ACHN (cell line): Measurements from ENCODE around the gene ABCC3.
"Not testable (repeated sequence)": the region's sequence is repeated elsewhere in the genome, so short reads cannot be mapped to it uniquely, and the experiment has no call there.

Experiments used
- DNase-seq: peaks from one replicate; pipeline ENCODE4 v3.0.0-alpha.2; 2015
- in situ Hi-C: cut with HindIII; loops from 2 replicates; pipeline ENCODE4 v1.10.0; 2017; ENCODE audit warnings: low sequenced_read_pairs, low pct_ligation_motif_present, low pct_unique_long_range_greater_than_20kb

The ABCC3 gene

GRCh38 chr17:50688245-50688644, 53.6 kb downstream of the ABCC3 start:
- DNase-seq = peak; percentile 59
- in situ Hi-C loops = no loop called here

GRCh38 chr17:50689251-50689650, 54.6 kb downstream of the ABCC3 start:
- in situ Hi-C loops = no loop called here
- DNase-seq = peak; percentile 87

GRCh38 chr17:50689956-50690886, 55.5 kb downstream of the ABCC3 start:
- in situ Hi-C loops = no loop called here

DNA sequence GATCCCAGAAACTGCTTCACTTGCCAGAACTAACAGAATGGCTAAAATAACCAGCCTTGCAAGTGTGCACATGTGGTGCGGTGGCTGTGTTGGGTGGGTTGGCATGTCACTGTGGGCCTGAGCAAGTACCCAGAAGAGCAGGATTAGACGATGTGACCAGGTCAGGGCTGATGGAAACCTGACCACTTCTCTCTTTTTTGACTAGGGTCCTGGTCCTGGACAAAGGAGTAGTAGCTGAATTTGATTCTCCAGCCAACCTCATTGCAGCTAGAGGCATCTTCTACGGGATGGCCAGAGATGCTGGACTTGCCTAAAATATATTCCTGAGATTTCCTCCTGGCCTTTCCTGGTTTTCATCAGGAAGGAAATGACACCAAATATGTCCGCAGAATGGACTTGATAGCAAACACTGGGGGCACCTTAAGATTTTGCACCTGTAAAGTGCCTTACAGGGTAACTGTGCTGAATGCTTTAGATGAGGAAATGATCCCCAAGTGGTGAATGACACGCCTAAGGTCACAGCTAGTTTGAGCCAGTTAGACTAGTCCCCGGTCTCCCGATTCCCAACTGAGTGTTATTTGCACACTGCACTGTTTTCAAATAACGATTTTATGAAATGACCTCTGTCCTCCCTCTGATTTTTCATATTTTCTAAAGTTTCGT, 56.3 kb downstream of the ABCC3 start:
- DNase-seq = no peak
- in situ Hi-C loops = no loop called here

More at GRCh38 chr17:50689956-50690886, 55.5 kb downstream of the ABCC3 start:
- DNase-seq = no peak

- no peak for DNase-seq
- in situ Hi-C loops = no loop called here
These were observed 57.1 kb downstream of the ABCC3 start for GRCh38 chr17:50691550-50692447.

- DNase-seq = no peak
- in situ Hi-C loops = no loop called here
These were observed 57.9 kb downstream of the ABCC3 start for GRCh38 chr17:50692448-50693035.

- DNase-seq = peak; percentile 70
- in situ Hi-C loops = no loop called here
These were observed 58.5 kb downstream of the ABCC3 start for GRCh38 chr17:50693036-50693682.

DNA sequence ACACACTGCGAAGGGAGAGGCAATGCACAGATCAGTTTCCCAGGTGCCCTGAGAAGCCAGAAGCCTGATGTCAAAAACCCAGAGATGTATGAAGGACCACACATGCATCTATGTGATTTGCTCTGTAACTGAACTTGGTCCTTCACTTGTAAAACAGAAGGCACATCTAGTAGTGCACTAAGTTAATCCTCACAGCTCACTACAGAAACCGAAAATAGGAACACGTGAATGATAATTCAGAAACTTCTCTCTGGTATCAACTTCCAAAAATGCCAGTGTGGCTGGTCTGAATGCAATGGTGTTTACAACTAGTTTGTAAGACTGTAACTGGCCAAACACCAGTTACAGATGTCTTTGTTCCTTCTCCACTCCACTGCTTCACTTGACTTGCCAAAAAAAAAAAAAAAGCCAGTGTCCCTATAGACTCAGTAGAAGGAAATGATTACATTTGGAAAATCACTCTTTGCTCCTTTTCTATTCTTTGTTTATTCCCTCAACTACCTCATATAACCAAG, 61.7 kb downstream of the ABCC3 start:
- in situ Hi-C loops = no loop called here
- DNase-seq = no peak

GRCh38 chr17:50697062-50697461, 62.4 kb downstream of the ABCC3 start:
- in situ Hi-C loops = no loop called here
- DNase-seq = peak; percentile 48

GRCh38 chr17:50697663-50698272, 63.1 kb downstream of the ABCC3 start:
- in situ Hi-C loops = no loop called here
- no peak for DNase-seq

DNA sequence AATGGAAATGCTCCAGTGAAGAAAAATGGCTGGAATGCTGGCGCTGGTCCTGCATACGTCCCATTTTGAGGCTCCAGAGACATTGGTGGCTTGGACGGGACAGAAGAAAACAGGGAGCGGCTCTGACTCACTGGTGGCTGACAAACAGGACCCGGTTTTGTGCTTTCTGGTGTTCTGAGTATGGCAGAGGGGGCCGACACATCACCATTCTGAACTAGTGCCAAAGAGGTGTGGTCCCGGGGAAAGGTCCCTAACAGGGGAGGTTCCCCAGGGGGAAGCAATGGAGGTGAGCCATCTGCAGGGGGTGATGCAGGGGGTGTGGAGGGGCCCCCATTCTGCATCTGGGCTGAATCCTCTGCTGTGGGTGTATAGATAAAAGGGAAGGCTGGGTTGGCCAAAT, 64.7 kb downstream of the ABCC3 start:
- in situ Hi-C loops = no loop called here
- DNase-seq = no peak

DNA sequence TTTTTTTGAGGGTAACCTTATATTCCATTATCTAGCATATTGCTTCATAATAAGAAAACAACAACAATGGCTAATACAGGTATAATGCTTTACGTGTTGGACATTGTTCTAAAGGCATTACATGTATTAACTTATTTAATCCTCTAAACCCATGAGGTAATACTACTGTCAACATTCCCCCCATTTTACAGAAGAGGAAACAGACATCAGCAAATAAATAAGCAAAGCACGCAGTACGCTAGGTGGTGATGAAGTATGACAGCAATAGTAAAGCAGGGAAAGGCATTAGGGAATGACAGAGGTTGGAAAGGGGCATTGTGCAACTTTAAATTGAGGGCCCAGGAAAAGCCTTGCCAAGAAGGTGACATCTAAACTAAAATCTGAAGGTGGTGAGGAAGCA, 68.5 kb downstream of the ABCC3 start:
- no peak for DNase-seq
- in situ Hi-C loops = no loop called here

GRCh38 chr17:50707289-50708049, 72.8 kb downstream of the ABCC3 start, which contains the start of gene ANKRD40:
TSS of gene ANKRD40 (minus strand) at chr17:50707914. CDS start at chr17:50707654, 260 bp downstream.
- peak; percentile 94 for DNase-seq
- in situ Hi-C loops = no loop called here

- no peak for DNase-seq
- in situ Hi-C loops = no loop called here
These were observed 73.6 kb downstream of the ABCC3 start for GRCh38 chr17:50708050-50709000.

GRCh38 chr17:50709053-50709452, 74.4 kb downstream of the ABCC3 start:
- in situ Hi-C loops, DNase-seq: not testable (repeated sequence)

- in situ Hi-C loops = no loop called here
- no peak for DNase-seq
These were observed 75.3 kb downstream of the ABCC3 start for GRCh38 chr17:50710025-50710424.
